Epidermal melanocyte (primary cell): ENCODE results near the gene RP2.
A peak's percentile ranks its signal among the peaks of the same experiment; 100 is the strongest.

Source experiments
- DNase-seq: peaks from one replicate; pipeline ENCODE4 v3.0.0; 2011; ENCODE audit warnings: low spot score; ENCODE audit not compliant: insufficient read length

The RP2 gene

DNA sequence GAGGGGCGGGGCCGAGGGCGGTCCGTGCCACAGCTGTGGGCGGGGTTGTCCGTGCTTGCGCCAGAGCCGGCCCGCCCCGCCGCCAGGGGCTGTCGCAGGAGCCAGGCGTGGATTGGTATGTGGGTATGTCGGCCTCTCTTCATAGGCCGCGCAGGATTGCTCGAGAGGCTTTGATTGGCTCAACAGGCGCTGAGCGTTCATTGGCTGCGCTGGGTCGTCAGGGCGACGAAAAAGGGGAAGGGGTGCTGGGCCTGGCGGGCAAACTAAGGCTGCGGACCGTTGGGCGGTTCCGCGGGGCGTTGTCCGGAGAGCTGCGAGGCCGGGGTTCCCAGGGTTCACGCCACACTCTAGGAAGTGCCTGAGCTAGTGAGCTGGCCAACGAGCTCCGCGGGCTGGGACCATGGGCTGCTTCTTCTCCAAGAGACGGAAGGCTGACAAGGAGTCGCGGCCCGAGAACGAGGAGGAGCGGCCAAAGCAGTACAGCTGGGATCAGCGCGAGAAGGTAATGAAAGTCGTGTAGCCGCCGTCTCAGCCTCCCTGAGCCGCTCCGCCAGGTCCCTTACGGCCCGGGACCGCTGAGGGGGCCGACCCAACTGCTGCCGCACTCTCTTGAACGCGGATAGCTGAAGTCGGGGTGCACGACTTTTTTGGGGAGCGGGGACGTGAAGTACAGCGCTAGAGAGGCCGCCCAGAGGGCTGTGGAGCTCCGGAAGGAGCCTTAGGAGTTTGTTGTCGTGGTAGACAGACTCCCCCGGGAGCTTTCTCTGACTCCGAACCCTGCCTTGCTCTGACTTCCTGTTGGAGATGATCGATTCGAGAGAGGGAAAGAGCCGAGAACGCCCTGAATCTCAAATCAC is at the start of gene RP2:
RP2 (plus strand) TSS at position 343 of the 857 bp plus-strand sequence; CDS start at position 401, 58 bp downstream.
- DNase-seq, result peak; percentile 31

DNA sequence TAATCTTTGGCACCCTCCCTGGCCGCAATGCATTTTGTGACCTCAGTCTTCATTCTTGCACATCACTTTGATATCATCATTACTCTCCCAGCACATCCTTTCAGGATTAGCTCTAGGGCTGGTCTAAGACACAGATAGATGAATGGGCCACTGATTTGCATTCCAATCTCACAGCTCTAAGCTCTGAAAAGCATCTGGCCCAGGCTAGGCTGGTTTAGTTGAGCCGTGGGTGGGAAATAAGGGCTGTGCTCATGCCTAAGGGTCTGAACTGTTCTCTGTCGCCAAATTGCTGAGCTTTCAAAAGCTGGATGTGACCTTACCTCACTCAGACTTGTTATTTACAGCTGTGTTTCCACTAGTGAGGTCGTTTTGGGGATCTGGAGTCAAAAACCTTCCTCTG is 47.9 kb upstream of the RP2 start:
- peak; percentile 17 for DNase-seq

DNA sequence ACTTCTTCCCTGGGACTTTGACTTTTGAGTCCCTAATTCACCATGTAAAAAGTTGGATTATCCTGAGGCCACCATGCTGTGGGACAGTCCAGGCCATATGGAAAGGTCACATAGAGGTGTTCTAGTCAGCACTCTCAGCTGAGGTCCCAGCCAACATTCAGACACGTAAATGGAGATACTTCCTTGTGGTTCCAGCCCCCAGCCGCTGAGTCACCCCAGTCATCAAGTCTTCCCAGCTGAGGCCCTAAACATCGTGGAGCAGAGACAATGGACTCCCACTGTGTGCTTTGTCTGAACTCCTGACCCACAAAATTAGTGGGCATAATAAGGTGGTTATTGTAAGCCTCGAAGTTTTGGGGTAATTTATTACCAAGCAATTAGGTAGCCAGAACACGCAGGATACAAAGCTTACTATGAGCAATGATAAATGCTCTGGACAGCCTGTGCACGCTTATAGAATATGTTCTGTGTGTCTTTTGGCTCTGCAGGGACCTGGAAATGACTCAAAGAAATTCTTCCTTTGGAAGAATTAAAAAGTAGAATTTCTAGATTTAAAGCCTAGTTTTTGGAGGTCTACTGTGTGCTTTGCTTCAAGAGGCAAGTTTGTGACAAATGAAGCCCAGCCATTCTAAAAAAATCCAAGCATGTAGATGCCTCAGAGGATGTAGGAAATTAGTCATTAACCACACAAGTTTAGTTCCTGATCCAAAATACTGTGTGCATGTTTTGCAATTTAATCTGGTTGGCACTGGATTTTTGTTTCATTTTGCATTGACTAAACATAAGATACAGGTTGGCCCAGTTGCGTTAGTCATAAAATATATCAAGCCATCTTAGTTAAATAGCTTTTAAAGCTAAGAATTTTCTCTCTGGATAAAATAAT is 44.7 kb upstream of the RP2 start:
- peak; percentile 50 for DNase-seq

DNA sequence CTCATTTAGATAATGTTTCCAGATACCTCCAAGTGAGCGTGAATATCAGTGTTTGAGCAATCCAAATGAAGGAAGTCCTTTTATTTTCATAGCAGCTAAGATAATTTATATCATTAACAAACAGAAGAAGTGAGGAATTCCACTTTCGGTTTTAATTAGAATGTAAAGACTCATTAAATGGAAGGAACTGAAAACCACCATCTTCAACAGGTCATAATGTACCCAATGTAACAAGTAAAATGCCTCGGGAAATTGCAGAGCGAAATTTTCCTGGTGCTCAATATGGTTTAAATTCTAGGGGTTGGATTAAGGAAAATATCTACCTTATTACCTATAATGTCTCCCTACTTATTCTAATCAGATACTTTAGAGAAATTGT is 44.0 kb upstream of the RP2 start:
- no peak for DNase-seq

DNA sequence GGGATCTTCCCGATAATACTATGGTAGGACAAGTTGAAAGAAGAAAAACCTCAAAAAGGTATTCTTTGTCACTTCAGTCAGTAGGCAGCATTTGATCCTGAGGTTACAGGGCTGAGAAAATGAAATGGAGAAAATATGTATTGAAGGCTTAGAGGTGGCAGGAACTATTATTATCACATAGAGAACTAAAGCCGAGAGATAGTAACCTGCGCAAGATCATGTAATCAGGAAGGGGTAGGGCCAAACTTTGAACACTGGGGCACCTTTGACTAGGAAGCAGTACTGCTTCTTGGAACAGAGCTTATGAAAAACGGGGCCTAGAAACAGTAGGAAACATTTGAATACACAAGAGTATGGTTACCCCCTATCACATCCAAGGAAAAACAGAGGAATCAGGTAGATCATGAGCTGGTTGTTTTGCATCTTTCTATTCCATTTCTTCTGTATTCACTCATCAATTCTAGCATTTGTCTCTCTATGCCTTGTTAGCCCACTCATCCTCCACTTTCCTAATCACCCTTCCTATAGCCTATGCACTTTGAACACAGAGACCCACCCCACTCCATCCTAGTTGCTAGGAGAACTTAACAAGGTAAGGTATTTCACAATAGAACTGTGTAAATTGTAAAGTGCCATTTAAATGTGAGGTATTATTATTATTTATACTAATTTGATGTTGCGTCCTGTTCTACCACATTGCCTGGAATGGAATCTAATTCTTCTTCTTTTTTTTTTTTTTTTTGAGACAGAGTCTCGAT is 43.3 kb upstream of the RP2 start:
- DNase-seq, result no peak

DNA sequence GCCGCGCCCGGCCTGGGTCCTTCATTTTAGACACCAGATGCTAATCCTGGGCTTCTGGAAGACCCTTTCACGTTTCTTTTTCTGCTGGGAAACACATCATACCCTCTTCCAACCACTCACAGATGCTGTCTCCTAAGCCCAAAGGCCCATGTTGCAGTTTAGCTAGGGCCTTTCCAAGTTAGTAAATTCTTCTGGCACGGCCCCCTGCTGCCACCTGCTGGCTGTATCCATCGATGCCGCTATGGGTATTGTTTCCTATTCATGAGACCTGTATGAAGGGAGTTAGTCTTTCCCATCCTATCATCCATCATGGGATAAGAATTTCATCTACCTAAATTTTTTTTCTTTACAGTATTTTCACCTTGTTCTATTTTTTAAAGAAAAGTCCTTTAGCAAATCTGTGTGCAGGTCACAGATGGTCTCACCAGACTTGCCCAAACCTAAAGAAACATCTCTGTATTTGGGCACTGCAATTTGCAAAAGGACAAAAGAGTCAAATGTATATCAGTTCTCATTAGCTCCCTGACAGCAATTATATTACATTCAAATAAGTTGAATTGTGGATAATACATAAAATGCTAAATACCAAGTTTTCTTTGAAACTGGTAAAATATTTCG is 40.2 kb upstream of the RP2 start:
- DNase-seq, result peak; percentile 26

DNA sequence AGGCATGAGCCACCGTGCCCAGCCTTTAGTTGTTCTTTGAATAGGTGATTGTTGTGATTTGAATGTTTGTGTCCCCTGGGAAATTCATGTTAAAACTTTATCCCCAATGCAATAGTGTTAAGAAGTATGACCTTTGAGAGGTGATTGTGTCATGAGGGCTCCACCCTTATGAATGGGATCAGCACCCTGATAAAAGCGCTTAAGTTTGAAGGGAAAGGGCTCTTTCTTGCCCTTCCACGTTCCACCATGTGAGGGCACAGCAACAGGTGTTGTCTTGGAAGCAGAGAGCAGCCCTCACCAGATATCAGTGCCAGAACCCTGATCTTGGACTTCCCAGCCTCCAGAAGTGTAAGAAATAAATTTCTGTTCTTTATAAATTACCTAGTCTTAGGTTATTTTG is 33.7 kb upstream of the RP2 start:
- DNase-seq, result no peak

DNA sequence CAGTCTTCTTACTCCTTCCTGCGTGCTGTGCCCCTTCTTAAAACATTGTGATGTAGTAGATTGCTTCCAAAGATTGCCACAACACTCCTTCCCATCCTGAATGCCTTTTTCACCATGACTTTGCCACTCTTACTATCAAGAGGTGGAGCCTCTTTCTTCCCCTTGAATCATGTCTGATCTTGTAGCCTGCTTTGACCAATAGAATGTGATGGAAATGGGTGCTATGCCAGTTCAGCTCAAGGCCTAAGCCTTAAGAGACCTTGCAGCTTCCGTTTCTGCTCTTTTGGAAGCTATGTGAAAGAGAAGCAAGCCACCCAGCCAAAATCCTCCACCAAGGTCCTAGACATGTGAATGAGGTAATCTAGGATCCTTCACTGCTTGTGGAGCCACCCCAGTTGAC is 31.6 kb upstream of the RP2 start:
- DNase-seq, result no peak

DNA sequence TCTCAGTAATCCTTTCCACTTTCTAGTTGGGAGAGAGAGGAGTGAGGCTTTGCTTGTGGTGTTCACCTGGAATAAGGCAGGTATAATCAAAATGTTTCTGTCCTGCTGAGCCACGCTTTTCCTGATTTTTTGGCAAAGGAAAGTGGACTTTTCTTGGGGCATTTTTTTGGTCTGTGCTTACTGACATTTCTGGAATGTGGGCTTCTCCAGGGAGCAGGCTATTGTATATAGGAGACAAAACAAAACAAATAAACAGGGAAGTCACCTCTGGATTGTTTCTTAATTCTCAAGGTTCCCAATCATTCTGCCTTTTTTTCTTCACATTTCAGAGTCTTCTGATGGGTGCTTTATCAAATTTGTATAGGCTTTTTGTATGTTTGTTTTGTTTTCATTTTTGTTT is 25.7 kb upstream of the RP2 start:
- no peak for DNase-seq

DNA sequence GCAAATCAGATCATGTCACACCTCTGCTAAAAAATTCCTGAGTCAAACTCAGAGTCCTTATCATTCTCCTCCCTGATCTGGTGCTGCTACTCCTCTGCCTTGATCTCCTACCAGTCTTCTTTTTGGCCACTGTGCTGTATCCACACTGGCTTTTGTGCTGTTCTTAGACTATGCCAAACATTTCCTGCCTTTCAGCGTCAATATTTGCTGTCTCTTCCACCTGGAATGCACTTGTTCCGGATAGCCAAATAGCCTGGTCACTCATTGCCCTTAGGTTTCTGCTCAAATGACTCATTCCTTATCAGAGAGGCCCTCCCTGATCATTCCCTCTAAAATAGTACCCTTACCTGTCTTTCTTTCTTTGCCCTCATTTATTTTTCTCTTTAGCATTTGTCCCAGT is 24.4 kb upstream of the RP2 start:
- DNase-seq, result no peak

DNA sequence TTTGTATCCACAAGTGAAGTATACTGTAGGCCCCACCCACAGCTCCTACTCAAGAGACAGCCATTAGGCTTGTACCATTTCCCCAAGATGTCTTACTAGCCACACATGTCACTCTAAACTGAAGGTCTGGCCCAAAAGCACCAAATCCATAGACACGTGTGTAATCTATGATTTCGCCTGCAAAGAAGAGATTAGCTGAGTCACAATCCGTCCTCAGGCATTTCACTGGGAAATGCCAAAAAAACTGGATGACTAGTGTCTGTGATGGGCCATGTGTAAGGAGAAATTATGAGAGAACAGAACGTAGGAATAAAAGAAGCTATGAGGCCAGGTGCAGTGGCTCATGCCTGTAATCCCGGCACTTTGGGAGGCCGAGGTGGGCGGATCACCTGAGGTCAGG is 21.9 kb upstream of the RP2 start:
- DNase-seq, result no peak

DNA sequence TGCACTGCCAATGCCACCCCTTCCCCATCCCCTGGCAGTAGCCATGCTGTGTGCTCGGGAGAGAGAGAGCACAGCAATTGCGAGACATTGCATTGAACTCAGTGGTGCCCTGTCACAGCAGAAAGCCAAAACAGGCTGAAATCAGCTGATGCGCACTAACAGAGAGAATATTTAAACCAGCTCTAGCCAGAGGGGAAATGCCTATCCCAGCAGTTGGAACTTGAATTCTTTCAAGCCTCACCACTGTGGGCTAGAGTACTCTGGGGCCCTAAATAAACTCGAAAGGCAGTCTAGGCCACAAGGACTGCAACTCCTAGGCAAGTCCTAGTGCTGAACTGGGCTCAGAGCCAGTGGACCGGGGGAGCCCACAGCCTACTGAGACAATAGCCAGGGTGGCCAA is 17.7 kb upstream of the RP2 start:
- DNase-seq, result no peak

DNA sequence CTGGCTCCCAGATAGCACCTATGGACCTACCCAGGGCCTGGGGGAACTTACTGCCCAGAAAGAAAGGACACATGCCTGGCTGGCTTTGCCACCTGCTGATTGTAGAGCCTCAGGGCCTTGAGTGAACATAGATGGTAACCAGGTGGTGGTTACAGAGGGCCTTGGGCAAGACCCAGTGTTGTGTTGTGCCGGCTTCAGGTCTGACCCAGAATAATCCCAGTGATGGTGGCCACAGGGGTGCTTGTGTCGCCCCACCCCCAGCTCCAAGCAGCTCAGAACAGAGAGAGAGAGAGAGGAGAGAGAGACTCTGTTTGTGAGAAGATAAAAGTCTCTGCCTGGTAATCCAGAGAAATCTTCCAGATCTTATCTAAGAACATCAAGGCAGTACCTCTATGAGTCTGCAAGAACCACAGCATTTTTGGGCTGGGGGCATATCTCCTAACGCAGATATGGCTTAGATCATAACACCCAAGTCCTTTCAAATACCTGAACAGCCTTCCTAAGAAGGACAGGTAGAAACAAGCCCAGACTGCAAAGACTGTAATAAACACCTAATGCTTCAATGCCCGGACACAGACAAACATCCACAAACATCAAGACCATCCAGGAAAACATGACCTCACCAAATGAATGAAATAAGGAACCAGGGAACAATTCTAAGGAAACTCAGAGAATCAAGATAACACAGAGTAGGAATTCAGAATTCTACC is 16.3 kb upstream of the RP2 start:
- DNase-seq, result no peak

DNA sequence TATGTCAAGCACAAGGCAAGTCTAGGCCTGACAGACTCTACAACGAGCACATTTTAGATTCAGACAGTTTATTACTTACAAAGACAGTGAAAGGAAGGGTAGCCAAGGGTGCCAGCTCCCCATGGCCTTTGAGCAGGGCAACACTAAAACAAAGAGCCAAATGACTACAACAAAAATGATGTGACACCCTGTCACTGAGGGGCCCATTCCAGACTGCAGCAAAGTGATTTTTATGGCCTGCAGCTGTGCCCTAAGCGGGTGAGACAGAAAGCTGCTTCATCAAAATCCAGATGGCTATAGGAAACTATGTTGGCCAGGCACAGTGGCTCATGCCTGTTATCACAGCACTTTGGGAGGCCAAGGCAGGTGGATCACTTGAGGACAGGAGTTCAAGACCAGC is 13.4 kb upstream of the RP2 start:
- DNase-seq, result no peak

DNA sequence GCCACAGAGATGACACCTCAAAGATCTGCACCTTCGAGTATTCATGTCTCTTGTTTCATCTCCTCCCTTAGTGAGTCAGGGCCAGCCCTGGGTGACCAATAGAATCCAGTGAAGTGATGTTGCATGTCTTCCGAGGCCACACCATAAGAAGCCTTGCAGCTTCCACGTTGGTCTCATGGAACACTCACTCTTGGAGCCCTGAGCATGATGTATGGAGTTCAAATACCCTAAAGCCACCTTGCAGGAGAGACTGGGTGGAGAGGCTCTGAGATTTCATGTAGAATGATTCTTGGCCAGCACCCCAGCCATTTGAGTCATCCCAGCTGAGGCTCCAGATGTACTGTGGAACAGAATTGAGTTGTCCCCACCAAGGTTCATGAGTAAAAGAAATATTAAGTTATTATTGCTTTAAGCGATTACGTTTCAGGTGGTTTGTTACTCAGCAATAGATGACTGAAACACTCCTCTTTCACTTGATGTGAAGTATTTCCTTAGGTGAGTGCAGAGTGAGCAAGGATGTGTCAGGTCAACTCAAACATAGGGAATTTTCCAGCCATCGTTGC is 5.0 kb upstream of the RP2 start:
- no peak for DNase-seq

DNA sequence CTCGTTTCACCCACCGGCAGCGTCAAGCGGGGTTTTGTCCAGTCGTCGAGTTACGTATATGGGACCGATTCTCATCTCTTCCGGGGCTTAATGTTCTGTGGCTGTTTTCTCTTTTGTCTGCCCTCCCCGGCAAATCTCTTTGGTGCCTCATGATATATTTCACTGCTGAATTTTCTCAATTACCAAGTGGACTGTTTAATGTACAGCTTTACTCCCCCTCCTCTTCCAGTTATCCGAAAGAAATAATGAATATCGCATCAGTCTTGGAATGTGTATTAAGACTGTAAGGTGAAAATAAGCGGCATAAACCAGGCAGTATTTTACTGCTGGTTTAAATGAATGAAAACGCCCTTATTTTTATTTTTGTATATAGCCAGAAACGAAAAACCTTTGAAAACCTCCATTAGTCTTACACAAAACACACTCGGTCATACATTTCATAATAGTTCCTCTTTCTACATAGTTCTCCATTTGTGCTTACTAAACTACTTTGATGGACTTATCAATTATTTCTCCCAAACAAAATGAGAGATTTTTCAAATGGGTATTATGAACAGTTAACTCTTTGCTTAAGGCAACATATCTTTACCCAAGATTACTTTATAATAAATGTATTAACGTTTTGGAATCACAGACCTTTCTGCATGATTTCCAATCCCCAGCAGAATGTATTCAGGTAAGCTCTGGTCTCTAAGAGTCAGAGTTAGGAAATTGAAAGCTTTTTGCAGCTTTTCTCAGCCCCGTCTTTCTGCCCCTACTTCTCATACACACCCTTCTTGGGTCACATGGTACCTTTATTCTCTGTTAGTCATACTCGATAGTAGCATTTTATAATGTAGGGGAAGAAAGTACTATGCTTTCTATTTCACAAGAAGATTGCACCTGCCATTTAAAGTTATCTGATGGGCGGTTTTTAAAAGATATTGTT is 979 bp downstream of the RP2 start:
- DNase-seq, result no peak

DNA sequence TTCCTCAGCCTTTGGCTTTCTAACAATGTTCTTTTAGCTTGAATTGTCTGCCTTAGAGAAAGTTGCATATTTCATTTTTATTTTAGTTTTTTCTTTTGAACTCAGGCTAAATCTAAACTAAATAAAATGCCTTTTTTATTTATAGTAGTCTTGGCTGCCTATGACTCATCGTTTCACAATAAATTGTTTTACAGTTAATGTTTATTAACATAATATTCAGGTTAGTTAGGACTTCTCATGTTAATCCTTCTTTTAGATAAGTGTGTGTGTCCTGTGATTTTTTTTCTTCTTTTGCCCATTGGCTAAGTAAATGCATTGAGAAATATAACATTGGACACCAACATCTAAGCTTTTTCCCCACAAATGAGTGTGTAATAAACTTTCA is 1.6 kb downstream of the RP2 start:
- DNase-seq, result no peak

DNA sequence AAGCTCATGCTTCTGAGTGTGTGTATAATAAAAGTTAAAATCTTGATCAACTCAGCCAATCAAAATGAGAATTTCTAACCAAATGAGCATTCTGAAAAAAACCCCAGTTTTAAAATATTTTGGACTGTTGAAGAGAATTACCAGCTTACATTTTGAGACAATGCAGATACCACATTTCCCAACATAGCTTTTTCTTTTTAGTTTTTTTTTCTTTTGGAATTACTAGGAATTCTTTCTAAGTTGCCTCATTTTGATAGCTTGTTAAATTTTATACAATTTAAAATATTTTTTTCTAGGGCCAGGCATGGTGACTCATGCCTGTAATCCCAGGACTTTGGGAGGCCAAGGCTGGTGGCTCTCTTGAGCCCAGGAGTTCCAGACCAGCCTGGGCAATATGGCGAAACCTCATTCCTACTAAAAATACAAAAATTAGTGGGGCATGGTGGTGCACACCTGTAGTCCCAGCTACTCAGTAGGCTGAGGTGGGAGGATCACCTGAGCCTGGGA is 2.2 kb downstream of the RP2 start:
- no peak for DNase-seq

DNA sequence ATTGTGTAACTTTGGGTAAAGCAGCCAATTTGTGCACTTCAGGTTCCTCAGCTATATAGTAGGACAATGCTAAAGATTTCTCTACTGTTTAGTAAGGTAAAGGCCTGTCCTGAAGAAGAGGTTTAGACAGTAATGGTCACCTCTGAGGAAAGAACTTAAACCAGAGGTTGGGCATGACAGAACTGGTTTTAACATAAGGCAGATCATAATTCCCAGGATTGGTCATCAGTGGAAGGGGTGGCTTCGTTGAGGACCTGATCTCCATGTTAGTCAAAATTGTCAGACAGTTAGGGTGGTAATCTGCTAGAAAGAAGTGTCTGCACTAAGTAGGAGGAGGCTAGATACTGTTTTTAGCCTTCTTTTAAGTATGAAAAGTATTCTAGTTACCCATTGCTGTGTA is 4.1 kb downstream of the RP2 start:
- DNase-seq, result no peak
